Ramos (cell line): ENCODE measurements around the gene NR6A1.

Experiments used
- in situ Hi-C: fragments of 300-500 bp; cut with MboI; formaldehyde crosslinking; loops from one replicate; pipeline ENCODE4 v1.14.3; 2022; ENCODE audit warnings: low sequenced_read_pairs; ENCODE audit not compliant: unreplicated experiment

Gene NR6A1

GRCh38 chr9:124517600-124517999 lies 253.5 kb downstream of the NR6A1 start:
- in situ Hi-C loops: no loop called here

DNA sequence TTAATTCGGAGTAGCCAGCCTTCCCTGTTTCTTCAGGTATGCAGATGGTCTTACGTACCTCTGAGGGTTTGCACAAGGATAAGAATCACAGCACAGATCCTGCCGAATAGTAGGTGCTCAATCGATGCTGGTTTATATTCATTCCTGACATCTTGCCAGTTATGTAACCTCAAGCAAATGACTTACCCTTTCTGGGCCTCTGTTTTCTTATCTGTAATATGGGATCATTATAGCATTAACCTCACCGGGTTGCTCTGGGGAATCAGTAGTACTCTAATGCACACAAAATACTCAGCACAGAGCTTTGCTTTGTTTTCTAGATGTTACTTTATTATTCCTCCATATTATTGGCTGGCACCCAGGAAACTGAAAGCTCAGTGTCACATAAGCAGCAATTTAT lies 256.2 kb downstream of the NR6A1 start:
- in situ Hi-C loops: no loop called here

DNA sequence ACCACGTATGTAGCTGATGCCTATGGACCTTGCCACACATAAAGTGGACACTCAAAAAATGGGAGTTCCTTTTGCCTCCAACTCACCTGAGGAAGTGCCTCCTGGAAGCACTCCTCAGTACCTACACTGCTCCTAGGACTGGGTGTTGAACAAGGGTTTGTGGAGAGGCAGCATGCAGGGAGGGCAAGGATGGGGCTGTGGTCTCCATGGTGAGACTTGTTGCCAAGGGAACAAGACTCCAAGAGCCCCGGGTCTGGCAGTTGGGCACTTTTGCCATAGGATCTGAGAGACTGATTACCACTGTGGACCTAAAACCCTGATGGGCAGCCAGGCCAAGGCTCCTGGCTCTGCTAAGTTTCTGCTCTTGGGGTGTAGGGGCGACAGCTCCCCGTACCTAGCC lies 257.0 kb downstream of the NR6A1 start:
- in situ Hi-C loops: no loop called here

DNA sequence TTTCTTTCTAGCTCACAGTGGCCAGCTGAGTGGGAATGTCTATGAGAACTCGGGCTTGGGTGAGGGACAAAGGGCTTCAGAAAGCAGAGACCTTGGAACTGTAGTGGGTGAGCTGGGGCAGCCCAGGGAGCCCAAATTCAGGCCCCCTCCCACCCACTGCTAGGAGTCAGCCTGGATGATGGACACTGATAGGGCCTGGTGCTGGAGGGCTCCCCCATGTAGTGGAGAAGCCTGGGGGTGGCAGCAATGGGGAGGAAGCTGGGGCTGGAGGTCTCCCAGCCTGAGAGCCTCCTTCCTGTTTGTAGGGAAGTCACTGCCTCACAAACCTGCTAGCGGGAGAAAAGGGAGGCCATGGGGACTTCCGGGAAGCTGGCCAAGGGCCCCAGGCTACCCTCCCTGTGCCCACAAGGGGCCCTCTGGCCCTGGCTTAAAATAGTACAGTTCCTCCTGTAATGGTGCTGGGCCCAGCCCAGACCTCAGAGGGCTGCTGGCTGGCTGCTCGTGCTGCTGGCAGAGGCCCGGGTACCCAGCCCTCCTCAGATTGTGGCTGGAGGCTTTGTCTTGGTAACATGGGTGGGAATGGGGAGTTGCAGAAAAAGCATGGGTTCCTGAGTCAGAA lies 257.6 kb downstream of the NR6A1 start:
- in situ Hi-C loops: no loop called here

DNA sequence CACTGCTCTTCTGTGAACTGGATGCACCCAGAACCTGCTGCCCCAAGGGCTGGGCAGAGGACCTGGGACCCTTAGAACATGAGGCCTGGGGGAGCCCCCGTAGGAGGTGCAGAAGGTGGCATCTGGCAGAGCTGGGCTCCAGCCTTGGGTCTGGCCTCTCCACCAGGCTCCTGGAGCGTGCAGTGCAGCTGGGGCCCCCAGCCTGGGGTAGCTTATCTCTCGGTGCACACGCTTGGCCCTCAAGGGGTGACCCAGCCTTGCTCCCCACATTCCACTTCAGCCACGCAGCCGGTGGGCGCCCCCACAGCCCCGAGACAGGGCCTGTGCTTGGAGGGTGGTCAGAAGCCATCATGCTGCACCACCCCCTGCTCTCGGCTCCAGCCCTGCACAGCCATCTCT lies 258.3 kb downstream of the NR6A1 start:
- in situ Hi-C loops: no loop called here

- in situ Hi-C loops: no loop called here
Measured at GRCh38 chr9:124511891-124512805, 259.0 kb downstream of the NR6A1 start.

DNA sequence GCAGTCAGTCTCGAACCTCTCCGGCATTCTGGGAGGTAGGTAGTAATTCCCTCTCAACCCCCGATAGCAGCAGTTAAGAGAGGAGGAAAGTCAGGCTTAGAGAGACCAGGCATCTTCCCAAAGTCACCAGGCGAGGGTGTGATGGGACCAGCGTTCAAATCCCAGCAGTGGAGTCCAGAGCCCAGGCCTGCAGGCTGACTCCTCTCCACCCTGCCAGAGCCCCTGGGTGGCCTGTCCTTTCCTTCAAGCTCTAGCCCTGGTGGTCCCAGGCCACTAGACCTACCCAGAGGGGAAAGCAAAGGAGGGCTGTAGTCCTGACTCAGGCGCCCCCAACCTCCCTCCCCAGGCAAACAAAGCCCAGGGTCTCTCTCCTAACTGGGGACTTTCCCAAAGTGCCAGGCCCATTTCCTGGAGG lies 259.7 kb downstream of the NR6A1 start:
- in situ Hi-C loops: no loop called here

DNA sequence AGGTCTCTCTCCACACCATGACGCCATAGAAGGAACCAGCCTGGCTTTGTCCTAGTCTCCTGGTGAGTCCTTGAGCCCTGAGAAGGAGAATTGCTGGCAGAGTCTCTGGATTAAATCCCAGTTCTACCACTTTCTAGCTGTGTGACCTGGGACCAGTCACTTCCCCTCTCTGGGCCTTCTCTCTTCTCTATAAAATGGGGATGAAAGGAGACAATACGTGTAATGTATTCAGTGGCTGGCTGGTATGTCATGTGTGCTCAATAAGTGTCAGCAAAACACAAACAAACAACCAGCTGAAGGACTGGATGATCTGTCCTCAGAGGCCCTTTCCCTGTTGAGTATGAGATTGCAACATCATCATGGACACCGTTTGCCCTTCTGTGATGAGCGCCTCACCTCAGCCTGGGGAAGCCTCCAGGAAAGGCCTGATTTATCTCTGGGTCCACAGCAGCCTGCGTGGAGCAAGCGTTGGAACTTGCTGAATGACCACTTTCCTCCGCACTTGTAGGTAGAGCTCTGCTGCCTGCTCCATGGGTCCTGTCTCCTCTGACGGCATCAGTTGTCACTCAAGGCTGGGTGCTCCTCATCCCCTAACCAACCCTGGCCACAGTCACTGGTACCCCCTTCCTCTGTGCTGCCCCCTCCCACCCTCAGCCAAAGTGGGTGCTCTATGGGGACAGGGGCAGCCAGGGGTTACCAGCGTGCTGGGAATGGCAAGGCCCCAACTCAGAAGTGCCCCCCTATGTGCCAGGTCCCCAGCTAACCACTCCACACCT lies 260.3 kb downstream of the NR6A1 start:
- in situ Hi-C loops: no loop called here

GRCh38 chr9:124507880-124508423 lies 263.2 kb downstream of the NR6A1 start:
- in situ Hi-C loops: no loop called here

DNA sequence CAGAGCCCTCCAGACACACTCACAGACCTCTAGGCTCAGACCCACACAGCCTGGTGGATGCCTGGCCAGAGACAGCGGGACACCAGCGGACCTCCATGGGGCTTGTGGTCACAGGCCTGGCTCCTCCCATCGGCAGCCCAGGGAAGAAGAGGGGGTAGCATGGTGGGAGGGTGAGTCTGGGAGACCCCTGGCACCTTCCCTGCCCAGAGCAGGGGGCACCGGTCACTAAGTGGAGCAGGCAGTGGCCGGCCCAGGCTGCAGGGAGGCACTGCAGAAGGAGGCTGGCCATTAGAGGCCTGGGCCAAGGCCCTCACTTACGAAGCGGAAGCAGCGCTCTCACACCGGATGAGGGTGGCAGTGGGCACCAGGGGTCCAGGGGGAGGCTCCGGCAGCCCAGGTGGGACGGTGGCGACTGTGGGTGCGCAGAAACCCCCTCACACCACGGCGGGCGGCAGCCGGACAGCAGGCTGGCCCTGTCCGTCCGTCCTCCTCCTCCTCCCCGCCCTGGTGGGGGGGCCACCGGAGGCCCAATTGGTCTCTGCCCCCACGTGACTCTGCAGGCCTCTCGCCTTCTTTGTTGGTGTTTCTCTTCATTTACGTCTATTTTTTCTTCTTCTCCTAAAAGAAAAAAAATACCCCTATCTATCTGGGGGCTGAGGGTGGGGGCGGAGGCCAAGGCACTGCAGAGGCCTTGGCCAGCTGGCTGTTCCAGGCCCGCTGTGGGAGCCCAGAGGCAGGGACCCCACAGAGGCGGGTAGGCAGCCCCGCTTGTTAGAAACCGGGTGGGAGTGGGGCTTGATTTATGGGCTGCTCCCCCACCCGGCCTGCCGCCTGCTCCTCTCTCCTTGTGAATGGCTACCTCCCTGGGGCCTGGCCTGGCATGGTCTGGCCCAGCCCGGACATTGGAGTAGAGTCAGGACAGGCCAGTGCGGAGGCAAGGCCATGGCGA lies 263.9 kb downstream of the NR6A1 start, which contains the start of gene NR5A1:
TSS of gene NR5A1 (minus strand) at position 469 of the 949 bp plus-strand sequence. CDS start 4,004 bp downstream, outside the sequence.
- in situ Hi-C loops: no loop called here

GRCh38 chr9:124506433-124506832 lies 264.7 kb downstream of the NR6A1 start:
- in situ Hi-C loops: no loop called here

DNA sequence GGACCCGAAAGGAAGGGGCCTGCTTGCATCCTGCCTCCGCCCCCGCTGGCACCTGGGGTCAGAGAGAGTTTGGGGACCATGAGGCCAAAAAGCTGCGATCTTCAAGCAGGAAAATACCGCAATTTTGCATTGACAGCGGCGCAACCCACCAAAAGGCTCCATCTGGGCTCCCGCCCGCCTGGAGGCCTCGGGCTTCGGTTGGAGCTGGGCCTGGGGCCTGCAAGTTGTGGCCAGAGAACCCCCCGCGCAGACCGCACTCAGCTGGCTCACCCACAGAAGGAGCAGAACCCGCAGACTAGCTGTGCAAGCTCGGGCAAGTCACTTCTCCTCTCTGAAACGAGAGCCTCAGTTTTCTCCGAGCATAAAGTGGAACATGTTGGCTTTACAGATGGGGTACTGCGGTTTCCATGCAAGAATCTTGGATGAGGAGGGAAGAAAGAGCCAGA lies 265.2 kb downstream of the NR6A1 start:
- in situ Hi-C loops: no loop called here

DNA sequence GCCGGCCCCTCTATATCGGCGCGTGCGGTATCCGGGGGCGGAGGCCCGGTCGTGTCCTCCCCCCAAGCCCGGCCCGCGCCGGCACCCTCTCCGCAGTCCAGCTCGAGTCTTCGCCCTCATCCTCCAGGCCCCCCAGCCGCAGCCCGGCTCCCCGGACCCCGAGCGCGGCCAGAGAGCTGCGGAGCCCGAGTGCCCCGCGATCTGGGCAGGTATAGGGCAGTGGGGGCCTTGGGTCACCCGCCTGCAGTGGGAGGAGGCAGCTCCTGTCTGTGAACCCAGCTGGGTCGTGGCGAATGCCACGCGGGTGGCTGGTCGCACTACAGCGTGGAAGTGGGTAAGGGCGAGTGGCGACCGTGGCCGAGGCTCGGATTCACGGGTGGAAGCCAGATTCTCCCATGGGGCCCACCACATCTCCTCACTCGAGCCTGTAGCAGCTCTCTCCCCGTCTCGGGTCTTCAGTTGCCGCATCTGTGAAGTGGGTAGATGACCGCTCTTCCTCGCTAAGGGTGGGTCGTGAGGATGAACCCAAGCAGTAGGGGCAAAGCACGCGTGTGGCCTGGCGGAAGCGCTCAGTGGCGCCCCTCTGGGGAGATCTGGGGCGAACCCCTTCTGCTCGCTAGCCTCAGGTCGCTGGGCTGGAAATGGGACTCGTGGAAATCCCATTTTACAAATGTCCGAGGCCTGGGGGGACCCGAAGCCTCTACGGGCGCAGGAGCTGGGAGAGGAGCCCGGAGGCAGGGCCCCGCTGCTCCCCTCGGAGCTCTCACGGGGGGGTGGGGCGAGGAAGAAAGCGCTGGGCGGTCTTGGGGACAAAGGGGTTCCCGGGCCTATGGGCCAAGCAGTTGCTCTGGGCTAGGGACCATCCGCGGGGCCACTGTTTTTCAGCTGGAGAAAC lies 265.9 kb downstream of the NR6A1 start:
- in situ Hi-C loops: no loop called here

- in situ Hi-C loops: no loop called here
Measured at GRCh38 chr9:124504530-124505005, 266.5 kb downstream of the NR6A1 start.

DNA sequence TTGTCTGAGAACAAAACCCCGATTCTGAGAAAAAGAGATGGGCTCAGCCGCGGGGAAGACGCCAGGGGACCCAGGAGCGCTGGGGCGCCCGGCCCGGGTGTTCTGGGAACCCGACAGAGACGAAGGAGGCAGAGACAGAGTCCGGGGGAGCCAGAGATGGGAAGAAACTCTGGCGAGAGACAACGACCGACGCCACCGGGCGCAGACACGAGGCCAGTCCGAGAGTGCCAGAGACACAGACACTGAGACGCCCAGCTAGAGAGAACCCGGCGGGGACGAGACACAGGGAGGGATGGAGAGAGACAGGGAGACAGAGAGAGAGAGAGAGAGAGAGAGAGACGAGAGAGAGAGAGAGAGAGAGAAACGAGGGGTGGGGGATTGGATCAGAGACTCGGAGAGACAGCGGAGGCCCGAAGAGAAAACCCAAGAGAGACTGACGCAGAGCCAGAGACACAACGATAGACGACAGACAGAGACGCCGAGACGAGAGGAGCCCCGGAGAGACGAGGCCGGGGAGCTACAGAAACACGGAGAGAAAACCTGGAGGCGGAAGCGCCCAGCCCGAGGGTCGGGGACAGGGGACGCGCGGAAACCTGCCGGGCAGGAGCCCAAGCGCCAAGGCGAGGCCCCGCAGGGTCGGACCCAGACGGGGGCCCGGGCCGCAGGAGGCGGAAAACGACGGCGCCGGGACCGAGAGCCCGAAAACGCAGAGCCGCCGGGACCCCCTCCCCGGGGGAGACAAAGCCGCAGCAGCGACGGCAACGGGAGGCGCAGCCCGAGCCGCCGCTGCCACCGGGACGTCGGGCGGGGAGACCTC lies 267.2 kb downstream of the NR6A1 start:
- in situ Hi-C loops: no loop called here

DNA sequence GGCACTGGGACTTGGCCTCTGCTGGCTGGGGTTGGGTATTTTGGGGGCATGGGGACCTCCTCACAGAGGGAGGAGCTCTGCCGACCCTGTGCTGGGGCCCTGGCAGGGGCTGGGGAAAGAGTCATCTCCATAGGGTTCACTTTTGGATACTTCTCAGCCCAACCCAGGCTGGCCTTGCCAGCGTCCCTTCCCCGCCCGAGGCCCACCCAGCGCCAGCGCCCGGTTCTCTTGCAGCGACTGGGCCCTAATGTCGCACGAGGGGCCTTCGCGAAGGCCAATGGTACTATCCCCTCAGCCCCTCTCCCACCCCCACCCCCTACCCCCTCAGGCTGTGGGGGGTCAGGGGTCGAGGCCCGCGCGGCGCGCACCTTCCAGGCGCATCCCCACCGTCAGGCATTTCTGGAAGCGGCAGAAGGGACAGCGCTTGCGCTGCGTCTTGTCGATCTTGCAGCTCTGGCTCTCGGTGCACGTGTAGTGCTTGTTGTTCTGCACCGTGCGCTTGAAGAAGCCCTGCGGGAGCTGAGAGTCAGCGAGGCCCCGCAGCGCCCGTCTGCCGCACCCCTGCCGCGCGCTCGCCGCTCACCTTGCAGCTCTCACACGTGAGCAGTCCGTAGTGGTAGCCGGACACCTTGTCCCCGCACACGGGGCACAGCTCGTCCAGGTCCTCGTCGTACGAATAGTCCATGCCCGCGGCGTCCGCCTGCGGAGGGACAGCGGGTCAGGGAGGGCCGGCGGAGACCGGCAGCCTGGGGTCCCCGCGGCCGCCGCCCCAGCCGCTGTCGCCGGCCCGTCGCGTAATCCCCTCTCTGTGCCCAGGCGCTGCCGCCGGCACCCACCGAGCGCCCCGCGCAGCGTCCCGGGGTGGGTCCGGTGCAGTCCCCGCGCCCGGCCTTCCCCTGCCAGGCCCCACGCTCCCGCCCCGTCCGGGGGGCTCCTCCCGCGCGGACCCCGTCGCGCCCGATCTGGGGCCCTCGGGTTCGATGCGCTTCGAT lies 268.1 kb downstream of the NR6A1 start:
- in situ Hi-C loops: no loop called here
